ENCODE measurements around the gene KAZN. TPM values are rescaled to one million over a fixed set of nuclear protein-coding genes. Genes with fewer than 3 reads are reported as not detected.

The KAZN gene
- polyA plus RNA-seq, 1 donor from 2014 or later: 20.6 TPM

DNA sequence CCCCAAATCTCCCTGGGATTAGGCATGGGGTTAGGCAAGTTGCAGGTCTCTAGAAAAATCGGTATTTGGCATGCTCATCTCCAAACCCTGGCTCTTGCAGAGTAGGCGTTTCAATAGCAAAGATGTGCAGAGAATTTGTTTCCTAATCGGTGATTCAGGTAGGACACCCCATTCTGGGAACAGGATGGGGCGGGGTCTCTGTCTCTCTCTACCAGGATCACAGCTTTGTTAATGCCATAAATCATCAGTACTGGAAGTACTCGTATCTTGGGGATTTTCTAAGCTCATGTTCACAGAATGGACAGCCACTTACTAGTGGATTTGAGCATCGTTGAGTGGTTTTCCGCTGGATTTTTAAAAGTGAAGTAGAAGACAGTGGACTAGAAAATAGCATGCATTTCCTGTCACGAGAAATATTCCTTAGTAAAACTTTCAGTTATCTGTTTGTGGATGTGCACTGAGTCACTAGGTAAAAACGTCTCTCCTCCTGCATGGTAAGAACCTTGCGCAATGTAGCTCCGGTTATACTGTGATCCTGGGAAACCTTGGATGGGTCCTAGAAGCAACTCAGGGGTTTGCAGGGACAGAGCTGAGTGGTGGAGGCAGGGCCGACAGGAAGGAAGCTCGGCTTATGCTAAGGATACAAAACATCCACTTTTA lies 560.2 kb downstream of the KAZN start:
- Histone ChIP-seq H3K79me2 (replicated peaks; ENCODE audit: insufficient read depth, low read length) (no peaks in the 10 kb centered on the region), H3K9ac (ENCODE audit: low read length) (no peak overlapping the region), H3K4me2 (ENCODE audit: low read length) (no peak overlapping the region), H2AFZ (ENCODE audit: low read depth, low read length) (no peak overlapping the region), H4K20me1 (ENCODE audit: insufficient read depth) (no peaks in the 10 kb centered on the region), H3K36me3 (ENCODE audit: insufficient read depth, low read length) (no peaks in the 10 kb centered on the region), H3K4me3 (ENCODE audit: low read length) (no peak overlapping the region), H3K27ac (ENCODE audit: low read length) (no peak overlapping the region), H3F3A (ENCODE audit: insufficient read depth, low read length, poor library complexity, severe bottlenecking) (no peaks in the 10 kb centered on the region), H3K27me3 (ENCODE audit: insufficient read depth, low read depth, low read length) (peaks cover 18% of the 10 kb centered on the region), H3K9me3 (ENCODE audit: low read length) (no peaks in the 10 kb centered on the region), H3K9me2 (ENCODE audit: insufficient read depth, low read length) (no peaks in the 10 kb centered on the region)
- TF ChIP-seq, protein P1, sequence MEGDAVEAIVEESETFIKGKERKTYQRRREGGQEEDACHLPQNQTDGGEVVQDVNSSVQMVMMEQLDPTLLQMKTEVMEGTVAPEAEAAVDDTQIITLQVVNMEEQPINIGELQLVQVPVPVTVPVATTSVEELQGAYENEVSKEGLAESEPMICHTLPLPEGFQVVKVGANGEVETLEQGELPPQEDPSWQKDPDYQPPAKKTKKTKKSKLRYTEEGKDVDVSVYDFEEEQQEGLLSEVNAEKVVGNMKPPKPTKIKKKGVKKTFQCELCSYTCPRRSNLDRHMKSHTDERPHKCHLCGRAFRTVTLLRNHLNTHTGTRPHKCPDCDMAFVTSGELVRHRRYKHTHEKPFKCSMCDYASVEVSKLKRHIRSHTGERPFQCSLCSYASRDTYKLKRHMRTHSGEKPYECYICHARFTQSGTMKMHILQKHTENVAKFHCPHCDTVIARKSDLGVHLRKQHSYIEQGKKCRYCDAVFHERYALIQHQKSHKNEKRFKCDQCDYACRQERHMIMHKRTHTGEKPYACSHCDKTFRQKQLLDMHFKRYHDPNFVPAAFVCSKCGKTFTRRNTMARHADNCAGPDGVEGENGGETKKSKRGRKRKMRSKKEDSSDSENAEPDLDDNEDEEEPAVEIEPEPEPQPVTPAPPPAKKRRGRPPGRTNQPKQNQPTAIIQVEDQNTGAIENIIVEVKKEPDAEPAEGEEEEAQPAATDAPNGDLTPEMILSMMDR (IDR thresholded peaks at IDR 0.05; ENCODE audit: poor library complexity, severe bottlenecking): no peak
- no peak for TF ChIP-seq SMC3 (conservative IDR thresholded peaks at IDR 0.05; ENCODE audit: poor library complexity)
- TF ChIP-seq EZH2 (IDR thresholded peaks at IDR 0.05; ENCODE audit: borderline replicate concordance, insufficient read depth, low read length, poor library complexity, severe bottlenecking): no peak
- TF ChIP-seq MXI1 (conservative IDR thresholded peaks at IDR 0.05; ENCODE audit: poor library complexity, severe bottlenecking): no peak
- TF ChIP-seq TAF1 (IDR thresholded peaks at IDR 0.05; ENCODE audit: low read depth): no peak
- no peak for TF ChIP-seq EP300 (conservative IDR thresholded peaks at IDR 0.05; ENCODE audit: poor library complexity, severe bottlenecking)
- TF ChIP-seq RAD21 (conservative IDR thresholded peaks at IDR 0.05): no peak
- no peak for TF ChIP-seq POLR2AphosphoS5 (IDR thresholded peaks at IDR 0.05)
- TF ChIP-seq, protein P2, sequence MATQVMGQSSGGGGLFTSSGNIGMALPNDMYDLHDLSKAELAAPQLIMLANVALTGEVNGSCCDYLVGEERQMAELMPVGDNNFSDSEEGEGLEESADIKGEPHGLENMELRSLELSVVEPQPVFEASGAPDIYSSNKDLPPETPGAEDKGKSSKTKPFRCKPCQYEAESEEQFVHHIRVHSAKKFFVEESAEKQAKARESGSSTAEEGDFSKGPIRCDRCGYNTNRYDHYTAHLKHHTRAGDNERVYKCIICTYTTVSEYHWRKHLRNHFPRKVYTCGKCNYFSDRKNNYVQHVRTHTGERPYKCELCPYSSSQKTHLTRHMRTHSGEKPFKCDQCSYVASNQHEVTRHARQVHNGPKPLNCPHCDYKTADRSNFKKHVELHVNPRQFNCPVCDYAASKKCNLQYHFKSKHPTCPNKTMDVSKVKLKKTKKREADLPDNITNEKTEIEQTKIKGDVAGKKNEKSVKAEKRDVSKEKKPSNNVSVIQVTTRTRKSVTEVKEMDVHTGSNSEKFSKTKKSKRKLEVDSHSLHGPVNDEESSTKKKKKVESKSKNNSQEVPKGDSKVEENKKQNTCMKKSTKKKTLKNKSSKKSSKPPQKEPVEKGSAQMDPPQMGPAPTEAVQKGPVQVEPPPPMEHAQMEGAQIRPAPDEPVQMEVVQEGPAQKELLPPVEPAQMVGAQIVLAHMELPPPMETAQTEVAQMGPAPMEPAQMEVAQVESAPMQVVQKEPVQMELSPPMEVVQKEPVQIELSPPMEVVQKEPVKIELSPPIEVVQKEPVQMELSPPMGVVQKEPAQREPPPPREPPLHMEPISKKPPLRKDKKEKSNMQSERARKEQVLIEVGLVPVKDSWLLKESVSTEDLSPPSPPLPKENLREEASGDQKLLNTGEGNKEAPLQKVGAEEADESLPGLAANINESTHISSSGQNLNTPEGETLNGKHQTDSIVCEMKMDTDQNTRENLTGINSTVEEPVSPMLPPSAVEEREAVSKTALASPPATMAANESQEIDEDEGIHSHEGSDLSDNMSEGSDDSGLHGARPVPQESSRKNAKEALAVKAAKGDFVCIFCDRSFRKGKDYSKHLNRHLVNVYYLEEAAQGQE (IDR thresholded peaks at IDR 0.05; ENCODE audit: borderline replicate concordance): no peak

DNA sequence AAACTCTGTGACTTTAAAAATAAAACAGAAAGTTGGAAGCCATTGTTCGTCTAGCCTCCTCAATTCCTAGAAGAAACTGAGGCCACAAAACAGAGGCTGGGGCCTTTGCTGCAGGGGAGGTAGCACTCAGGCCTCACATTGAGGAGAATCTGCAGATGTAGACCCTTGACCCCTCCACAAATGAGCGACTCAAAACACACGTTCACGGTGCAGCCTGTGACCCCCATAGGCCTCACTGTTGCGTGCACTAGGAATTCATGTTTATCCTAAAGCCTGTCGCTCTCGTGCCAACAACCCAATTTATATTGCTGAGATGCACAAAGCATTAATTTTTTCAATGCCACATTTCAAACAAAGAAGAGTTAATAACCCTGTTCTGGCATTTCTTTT lies 560.7 kb downstream of the KAZN start:
- H3K27me3 ChIP-seq (ENCODE audit: insufficient read depth, low read depth, low read length): peaks cover 14% of the 10 kb centered on the region
- H3K9me3 ChIP-seq (ENCODE audit: low read length): no peaks in the 10 kb centered on the region
- no peaks in the 10 kb centered on the region for H3F3A ChIP-seq (ENCODE audit: insufficient read depth, low read length, poor library complexity, severe bottlenecking)
- H3K4me3 ChIP-seq (ENCODE audit: low read length): no peak overlapping the region
- TF ChIP-seq RAD21 (conservative IDR thresholded peaks at IDR 0.05) (no peak), TAF1 (IDR thresholded peaks at IDR 0.05; ENCODE audit: low read depth) (no peak), EP300 (conservative IDR thresholded peaks at IDR 0.05; ENCODE audit: poor library complexity, severe bottlenecking) (no peak), MXI1 (conservative IDR thresholded peaks at IDR 0.05; ENCODE audit: poor library complexity, severe bottlenecking) (no peak), SMC3 (conservative IDR thresholded peaks at IDR 0.05; ENCODE audit: poor library complexity) (no peak), EZH2 (IDR thresholded peaks at IDR 0.05; ENCODE audit: borderline replicate concordance, insufficient read depth, low read length, poor library complexity, severe bottlenecking) (no peak), POLR2AphosphoS5 (IDR thresholded peaks at IDR 0.05) (no peak)
- TF ChIP-seq, protein P1 (IDR thresholded peaks at IDR 0.05; ENCODE audit: poor library complexity, severe bottlenecking): no peak
- TF ChIP-seq, protein P2 (IDR thresholded peaks at IDR 0.05; ENCODE audit: borderline replicate concordance): no peak
- no peaks in the 10 kb centered on the region for H3K79me2 ChIP-seq (replicated peaks; ENCODE audit: insufficient read depth, low read length)
- H3K9me2 ChIP-seq (ENCODE audit: insufficient read depth, low read length): no peaks in the 10 kb centered on the region
- no peak overlapping the region for H2AFZ ChIP-seq (ENCODE audit: low read depth, low read length)
- H3K27ac ChIP-seq (ENCODE audit: low read length): no peak overlapping the region
- H4K20me1 ChIP-seq (ENCODE audit: insufficient read depth): no peaks in the 10 kb centered on the region
- H3K9ac ChIP-seq (ENCODE audit: low read length): no peak overlapping the region
- no peak overlapping the region for H3K4me2 ChIP-seq (ENCODE audit: low read length)
- H3K36me3 ChIP-seq (ENCODE audit: insufficient read depth, low read length): no peaks in the 10 kb centered on the region
